K562 treated with DMSO at 1 percent for 24 hours (cell line): ENCODE data around the gene TSKU. TPM values are rescaled to one million over a fixed set of nuclear protein-coding genes. Genes with fewer than 3 reads are reported as not detected.

Experiments used
- total RNA-seq: library from RNA; unstranded; fragments of 300-600 nt; gene quantifications from 2 replicates; pipeline ENCODE4 v1.2.3, GENCODE V29; 2022; ENCODE audit warnings: low read depth; ENCODE audit not compliant: insufficient read depth

TSKU gene
- 12.9 and 14.8 TPM in 2 replicates for total RNA-seq

GRCh38 chr11:76783294-76783895 is at the start of gene TSKU:
Gene TSKU, plus strand, starts transcription at chr11:76783356. Its CDS starts 12,261 bp downstream, at chr11:76795617.

Other genes starting within 250 kb of the TSKU start
- 0.25 and 0.32 TPM in 2 replicates for gene LRRC32, start 112.6 kb upstream of the TSKU start, total RNA-seq
- 7.9 and 11.6 TPM in 2 replicates for gene ACER3, start 77.6 kb downstream of the TSKU start, total RNA-seq